Chondrocyte (in vitro differentiated cells): ENCODE data around the gene ZNF654. TPM values are rescaled to one million over a fixed set of nuclear protein-coding genes. Genes with fewer than 3 reads are reported as not detected.
A peak's percentile ranks its signal among the peaks of the same experiment; 100 is the strongest.
"Not testable (repeated sequence)": the region's sequence is repeated elsewhere in the genome, so short reads cannot be mapped to it uniquely, and the experiment has no call there.

ENCODE experiments used
- DNase-seq: peaks from one replicate; pipeline ENCODE4 v3.0.0; 2021; ENCODE audit warnings: mixed read lengths, low spot score
- H3K27ac Mint-ChIP-seq: one replicate; pipeline ENCODE4 v1.8.0; 2021; ENCODE audit warnings: mild to moderate bottlenecking, moderate library complexity, mixed read lengths; ENCODE audit not compliant: unreplicated experiment
- H3K27me3 Mint-ChIP-seq: 2 replicates; pipeline ENCODE4 v1.8.0; 2021; ENCODE audit warnings: low read depth, mixed read lengths
- H3K36me3 Mint-ChIP-seq: 2 replicates; pipeline ENCODE4 v1.8.0; 2021; ENCODE audit warnings: low read depth, mixed read lengths
- H3K4me1 Mint-ChIP-seq: 2 replicates; pipeline ENCODE4 v1.8.0; 2021; ENCODE audit warnings: low read depth, mild to moderate bottlenecking, mixed read lengths
- H3K4me3 Mint-ChIP-seq: one replicate; pipeline ENCODE4 v1.8.0; 2021; ENCODE audit warnings: mild to moderate bottlenecking, moderate library complexity, mixed read lengths; ENCODE audit not compliant: unreplicated experiment
- H3K9me3 Mint-ChIP-seq: 2 replicates; pipeline ENCODE4 v1.8.0; 2021; ENCODE audit warnings: low read depth, mixed read lengths
- CTCF ChIP-seq: fragments of 200-600 bp; sonication (generic); IDR thresholded peaks from 2 replicates; pipeline ENCODE4 v1.5.0; 2021; ENCODE audit warnings: antibody characterized with exemption, mild to moderate bottlenecking, moderate library complexity
- long read RNA-seq: library from polyadenylated mRNA; stranded (forward); transcript quantifications from one replicate; pipeline ENCODE4 v2.0.0, GENCODE V29; 2021
- total RNA-seq: library from RNA; stranded (reverse); gene quantifications from 3 replicates; pipeline ENCODE4 v1.2.1, GENCODE V29; 2021

ZNF654 gene
- 11.7 to 13.2 TPM (median 12.3 TPM) in 3 replicates for total RNA-seq
- long read RNA-seq, full-length matches to known transcripts = 11 of 21 reads
- long read RNA-seq, partial matches to known transcripts = 1 of 21 reads
- long read RNA-seq, other reads (novel, unspliced or antisense) = 9 of 21 reads

- peaks cover 36% of the 10 kb centered on the region for H3K4me1 Mint-ChIP-seq
- peak; percentile 97 for DNase-seq
- H3K27ac Mint-ChIP-seq = peak within 1 kb of the TSS; percentile 98
- H3K36me3 Mint-ChIP-seq = peaks cover 14% of the 10 kb centered on the region
- TF ChIP-seq CTCF = no peak
- H3K27me3 Mint-ChIP-seq = no peaks in the 10 kb centered on the region
- peak within 1 kb of the TSS; percentile 97 for H3K4me3 Mint-ChIP-seq
- H3K9me3 Mint-ChIP-seq = no peaks in the 10 kb centered on the region
Measured at GRCh38 chr3:88058581-88059379, at the start of gene ZNF654, which contains the start of gene CGGBP1. TSS of gene ZNF654 (plus strand) at chr3:88059255. CDS start at chr3:88059320, 65 bp downstream. TSS of gene CGGBP1 (minus strand) at chr3:88059005. CDS start at chr3:88055976, 3,029 bp downstream.

- TF ChIP-seq CTCF = no peak
- Mint-ChIP-seq H3K27ac (no peak overlapping the region), H3K27me3 (peaks cover 31% of the 10 kb centered on the region), H3K36me3 (no peaks in the 10 kb centered on the region), H3K9me3 (peaks cover 3% of the 10 kb centered on the region), H3K4me3 (no peak overlapping the region), H3K4me1 (no peaks in the 10 kb centered on the region)
- DNase-seq = no peak
Measured at GRCh38 chr3:88010810-88011209, 48.2 kb upstream of the ZNF654 start.

- no peak for TF ChIP-seq CTCF
- Mint-ChIP-seq H3K27me3 (peaks cover 29% of the 10 kb centered on the region), H3K4me3 (no peak overlapping the region)
Measured at GRCh38 chr3:88013592-88013991, 45.5 kb upstream of the ZNF654 start.

DNA sequence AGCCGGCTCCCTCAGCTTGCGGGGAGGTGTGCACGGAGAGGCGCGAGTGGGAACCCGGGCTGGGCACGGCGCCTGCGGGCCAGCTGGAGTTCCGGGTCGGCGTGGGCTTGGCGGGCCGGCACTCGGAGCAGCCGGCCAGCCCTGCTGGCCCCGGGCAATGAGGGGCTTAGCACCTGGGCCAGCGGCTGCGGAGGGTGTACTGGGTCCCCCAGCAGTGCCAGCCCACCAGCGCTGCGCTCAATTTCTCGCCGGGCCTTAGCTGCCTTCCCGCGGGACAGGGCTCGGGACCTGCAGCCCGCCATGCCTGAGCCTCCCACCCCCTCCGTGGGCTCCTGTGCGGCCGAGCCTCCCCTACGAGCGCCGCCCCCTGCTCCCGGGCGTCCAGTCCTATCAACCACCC, 43.4 kb upstream of the ZNF654 start:
- peaks cover 20% of the 10 kb centered on the region for H3K27me3 Mint-ChIP-seq
- H3K4me3 Mint-ChIP-seq, DNase-seq: not testable (repeated sequence)

More at GRCh38 chr3:88013592-88013991, 45.5 kb upstream of the ZNF654 start:
- no peaks in the 10 kb centered on the region for H3K4me1 Mint-ChIP-seq
- no peaks in the 10 kb centered on the region for H3K36me3 Mint-ChIP-seq
- no peaks in the 10 kb centered on the region for H3K9me3 Mint-ChIP-seq
- no peak overlapping the region for H3K27ac Mint-ChIP-seq
- DNase-seq = no peak

DNA sequence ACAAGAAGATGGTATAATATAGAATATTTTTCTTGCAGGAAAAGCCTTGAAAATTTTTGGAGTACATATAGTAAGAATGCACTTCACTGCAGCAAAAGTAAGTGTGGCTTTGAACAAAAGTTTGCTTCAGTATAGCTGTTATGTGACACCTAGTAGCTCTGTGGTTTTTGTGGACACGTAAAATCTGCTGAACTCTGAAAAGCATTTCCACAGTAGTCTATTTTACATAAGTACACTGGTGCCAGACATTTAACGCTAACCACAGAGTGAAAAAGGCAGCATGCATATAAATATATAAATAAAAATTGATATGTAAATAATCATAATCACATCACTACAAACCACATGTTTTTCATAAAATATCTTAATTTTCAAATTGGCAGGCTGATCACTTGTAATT, 40.0 kb upstream of the ZNF654 start:
- H3K9me3 Mint-ChIP-seq = no peaks in the 10 kb centered on the region
- no peak overlapping the region for H3K27ac Mint-ChIP-seq
- no peak for DNase-seq
- H3K4me1 Mint-ChIP-seq = no peaks in the 10 kb centered on the region
- H3K4me3 Mint-ChIP-seq = no peak overlapping the region
- no peaks in the 10 kb centered on the region for H3K36me3 Mint-ChIP-seq
- peaks cover 23% of the 10 kb centered on the region for H3K27me3 Mint-ChIP-seq
- no peak for TF ChIP-seq CTCF

More for the DNA sequence above, 43.4 kb upstream of the ZNF654 start:
- H3K4me1 Mint-ChIP-seq, H3K9me3 Mint-ChIP-seq, H3K36me3 Mint-ChIP-seq, H3K27ac Mint-ChIP-seq: not testable (repeated sequence)
